HCT116 (cell line): Measurements from ENCODE around the gene EPS8. TPM values are rescaled to one million over a fixed set of nuclear protein-coding genes. Genes with fewer than 3 reads are reported as not detected.

Source experiments
- ATAC-seq: fragments of 200-7000 bp; cut with Tn5 transposase; 2 replicates; pipeline ENCODE4 v1.9.1; 2020; ENCODE audit warnings: mild to moderate bottlenecking, moderate library complexity
- BruUV-seq: library from RNA; stranded (reverse); fragments of 400-500 nt; replicated peaks from 2 replicates; lab custom pipeline; 2021; lab: Mats Ljungman, UMichigan
- CTCF ChIA-PET: fragments of 300-600 bp; sonication (Branson Sonifier 250); formaldehyde crosslinking; loops from one replicate; lab custom pipeline; 2021; ENCODE audit warnings: antibody characterized with exemption; lab: Charles Lee
- POLR2A ChIA-PET: fragments of 300-600, 350-600 bp; sonication (Branson Sonifier 250); formaldehyde crosslinking; loops from one replicate; lab custom pipeline; 2021; ENCODE audit warnings: antibody characterized with exemption; lab: Charles Lee
- RAD21 ChIA-PET, 2 experiments: fragments of 300-600 bp; sonication (Branson Sonifier 250); formaldehyde crosslinking; loops; one replicate each; lab custom pipeline; 2023; ENCODE audit warnings: low total read pairs in 2 of 2; ENCODE audit not compliant: uncharacterized antibody in 2 of 2, unreplicated experiment in 2 of 2, low non-redundant PET in 1 of 2; lab: Charles Lee
- DNase-seq: peaks from one replicate; pipeline ENCODE4 v3.0.0-alpha.2; 2010; ENCODE audit warnings: low read depth, low spot score
- H2AFZ ChIP-seq: fragments of 200-600 bp; shearing (Covaris generic), sonication (generic); 2 replicates; pipeline ENCODE4 v1.6.1; 2017; ENCODE audit warnings: low read depth, mixed run types, mixed read lengths, antibody characterized with exemption, low read length; ENCODE audit not compliant: poor library complexity, severe bottlenecking
- H3K27ac ChIP-seq: 2 replicates; pipeline ENCODE4 v1.5.1; 2012; ENCODE audit warnings: low read depth, low read length
- H3K27me3 ChIP-seq: fragments of 200-600 bp; sonication (generic); 2 replicates; pipeline ENCODE4 v1.6.1; 2016; ENCODE audit warnings: mixed run types, low read length, mixed read lengths; ENCODE audit not compliant: insufficient read depth
- H3K36me3 ChIP-seq, 2 experiments: fragments of 200-500 bp in 1 of 2; fragments of 200-600 bp in 1 of 2; sonication (Bioruptor generic) in 1 of 2; sonication (generic) in 1 of 2; 2 replicates each; pipeline versions ENCODE4 v1.5.1 to v1.6.1; 2014 to 2016; ENCODE audit warnings: low read length in 2 of 2, inconsistent platforms in 1 of 2, mixed read lengths in 1 of 2, mixed run types in 1 of 2; ENCODE audit not compliant: insufficient read depth in 2 of 2, control insufficient read depth in 1 of 2
- H3K4me1 ChIP-seq, 2 experiments: fragments of 200-600 bp in 1 of 2; sonication (generic) in 1 of 2; 2 replicates each; pipeline versions ENCODE4 v1.5.1 to v1.6.1; 2012 to 2017; ENCODE audit warnings: low read length in 2 of 2, inconsistent platforms in 1 of 2, mild to moderate bottlenecking in 1 of 2, mixed read lengths in 1 of 2, mixed run types in 1 of 2, moderate library complexity in 1 of 2; ENCODE audit not compliant: insufficient read depth in 2 of 2, control insufficient read depth in 1 of 2
- H3K4me2 ChIP-seq: fragments of 200-600 bp; sonication (generic); 2 replicates; pipeline ENCODE4 v1.6.1; 2017; ENCODE audit warnings: mixed run types, low read length, mixed read lengths
- H3K4me3 ChIP-seq, 2 experiments: fragments of 200-600 bp in 1 of 2; sonication (generic) in 1 of 2; replicated peaks in 1 of 2; 2 replicates each; pipeline ENCODE4 v1.5.1; 2011 to 2016; ENCODE audit warnings: low read length in 2 of 2, control low read depth in 1 of 2, low read depth in 1 of 2, mild to moderate bottlenecking in 1 of 2, mixed read lengths in 1 of 2, mixed run types in 1 of 2
- H3K79me2 ChIP-seq: fragments of 200-600 bp; sonication (generic); 2 replicates; pipeline ENCODE4 v1.6.1; 2017; ENCODE audit warnings: mild to moderate bottlenecking, mixed run types, low read length, moderate library complexity, mixed read lengths; ENCODE audit not compliant: insufficient read depth
- H3K9ac ChIP-seq: fragments of 200-600 bp; sonication (generic); 2 replicates; pipeline ENCODE4 v1.6.1; 2016; ENCODE audit warnings: low read length, mixed read lengths
- H3K9me2 ChIP-seq: fragments of 200-600 bp; sonication (generic), shearing (Covaris generic); 2 replicates; pipeline ENCODE4 v1.6.1; 2017; ENCODE audit warnings: mixed run types, mild to moderate bottlenecking, moderate library complexity; ENCODE audit not compliant: insufficient read depth
- H3K9me3 ChIP-seq, 2 experiments: fragments of 200-500 bp in 1 of 2; fragments of 200-600 bp in 1 of 2; sonication (Bioruptor generic) in 1 of 2; sonication (generic) in 1 of 2; 2 replicates each; pipeline ENCODE4 v1.6.1; 2014 to 2017; ENCODE audit warnings: low read length in 2 of 2, mixed read lengths in 2 of 2, inconsistent platforms in 1 of 2, low read depth in 1 of 2, mild to moderate bottlenecking in 1 of 2, mixed run types in 1 of 2, moderate library complexity in 1 of 2; ENCODE audit not compliant: control insufficient read depth in 1 of 2, insufficient read depth in 1 of 2
- H4K20me1 ChIP-seq: fragments of 200-600 bp; sonication (generic), shearing (Covaris generic); 2 replicates; pipeline ENCODE4 v1.6.1; 2017; ENCODE audit warnings: mixed run types, mild to moderate bottlenecking, moderate library complexity; ENCODE audit not compliant: insufficient read depth
- ELF1 ChIP-seq: IDR thresholded peaks from 2 replicates; pipeline ENCODE4 v1.6.1; 2012; ENCODE audit warnings: low read depth, borderline replicate concordance
- EZH2 ChIP-seq: fragments of 200-600 bp; sonication (generic); IDR thresholded peaks from 2 replicates; pipeline ENCODE4 v1.6.1; 2017; ENCODE audit warnings: antibody characterized with exemption, mixed run types
- EZH2phosphoT487 ChIP-seq: fragments of 200-600 bp; IDR thresholded peaks from 2 replicates; pipeline ENCODE4 v1.6.1; 2018; ENCODE audit warnings: antibody characterized with exemption, borderline replicate concordance
- SIN3A ChIP-seq: IDR thresholded peaks from 2 replicates; pipeline ENCODE4 v1.6.1; 2012; ENCODE audit warnings: low read depth
- TCF7L2 ChIP-seq: IDR thresholded peaks from 2 replicates; pipeline ENCODE4 v1.7.0; 2011; ENCODE audit warnings: borderline replicate concordance, inconsistent platforms; ENCODE audit not compliant: insufficient read depth, insufficient read length; ENCODE audit errors: extremely low read depth
- ZFX ChIP-seq: fragments of 450-650 bp; IDR thresholded peaks from 2 replicates; pipeline ENCODE4 v1.6.1; 2017
- intact Hi-C: fragments of 100-400 bp; cut with micrococcal nuclease; formaldehyde crosslinking; loops from 2 replicates; pipeline ENCODE4 v1.10.0; 2022
- total RNA-seq: library from RNA; stranded (reverse); gene quantifications from one replicate; pipeline ENCODE4 v1.2.1, GENCODE V29; 2021; ENCODE audit not compliant: unreplicated experiment
- TF ChIP-seq, protein P1 (sequence below): IDR thresholded peaks from 2 replicates; pipeline ENCODE4 v1.6.1; 2011; ENCODE audit warnings: mild to moderate bottlenecking, low read length, moderate library complexity; ENCODE audit not compliant: insufficient replicate concordance; ENCODE audit errors: extremely low read depth

EPS8 gene
- total RNA-seq, 1 experiment from 2014 or later: 49.9 TPM

DNA sequence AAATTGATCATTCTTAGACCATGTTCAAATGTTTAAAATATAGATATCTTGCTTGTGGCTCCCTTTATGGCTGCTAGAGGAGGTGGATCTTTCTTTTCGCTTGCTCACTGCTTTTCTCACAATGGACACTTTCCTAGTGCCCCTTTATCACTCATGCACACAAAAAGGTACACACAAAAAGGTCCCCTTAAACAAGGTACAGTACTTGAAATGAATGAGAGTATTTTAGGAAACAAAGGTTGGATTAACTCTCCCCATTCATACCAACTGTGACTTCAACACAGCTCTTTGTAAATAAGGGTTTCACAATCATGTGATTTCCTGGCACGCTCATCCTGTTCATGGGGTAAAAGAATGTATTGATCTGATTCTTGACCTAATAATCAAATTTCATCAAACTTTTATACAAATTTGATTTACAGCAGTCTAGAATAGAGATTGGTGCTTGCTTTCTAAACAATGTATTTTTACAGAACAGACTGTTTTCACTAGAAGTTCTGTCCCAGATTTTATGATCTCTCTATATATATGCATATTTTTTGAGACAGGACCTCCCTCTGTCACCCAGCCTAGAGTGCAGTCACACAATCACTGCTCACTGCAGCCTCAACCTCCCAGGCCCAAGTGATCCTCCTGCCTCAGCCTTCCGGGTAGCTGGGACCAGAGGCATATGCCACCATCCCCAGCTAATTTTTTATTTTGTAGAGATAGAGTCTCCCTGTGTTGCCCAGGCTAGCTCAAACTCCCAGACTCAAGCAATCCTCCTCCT lies 34.4 kb upstream of the EPS8 start:
- RAD21 ChIA-PET: no interaction called here
- Histone ChIP-seq H3K9me2 (no peaks in the 10 kb centered on the region), H3K36me3 (no peaks in the 10 kb centered on the region), H3K4me3 (no peak overlapping the region), H3K9me3 (no peaks in the 10 kb centered on the region), H3K4me2 (no peak overlapping the region), H3K27me3 (no peaks in the 10 kb centered on the region), H3K27ac (no peak overlapping the region), H3K9ac (no peak overlapping the region)
- CTCF ChIA-PET: interaction anchor here (1.2 kb wide), 1 partner anchor 239 kb away, joined by 3 read pairs; no protein-coding TSS in a partner anchor
- no peak for DNase-seq
- no TSS peak for BruUV-seq
- TF ChIP-seq EZH2phosphoT487: no peak
- TF ChIP-seq EZH2: no peak
- TF ChIP-seq, protein P1, sequence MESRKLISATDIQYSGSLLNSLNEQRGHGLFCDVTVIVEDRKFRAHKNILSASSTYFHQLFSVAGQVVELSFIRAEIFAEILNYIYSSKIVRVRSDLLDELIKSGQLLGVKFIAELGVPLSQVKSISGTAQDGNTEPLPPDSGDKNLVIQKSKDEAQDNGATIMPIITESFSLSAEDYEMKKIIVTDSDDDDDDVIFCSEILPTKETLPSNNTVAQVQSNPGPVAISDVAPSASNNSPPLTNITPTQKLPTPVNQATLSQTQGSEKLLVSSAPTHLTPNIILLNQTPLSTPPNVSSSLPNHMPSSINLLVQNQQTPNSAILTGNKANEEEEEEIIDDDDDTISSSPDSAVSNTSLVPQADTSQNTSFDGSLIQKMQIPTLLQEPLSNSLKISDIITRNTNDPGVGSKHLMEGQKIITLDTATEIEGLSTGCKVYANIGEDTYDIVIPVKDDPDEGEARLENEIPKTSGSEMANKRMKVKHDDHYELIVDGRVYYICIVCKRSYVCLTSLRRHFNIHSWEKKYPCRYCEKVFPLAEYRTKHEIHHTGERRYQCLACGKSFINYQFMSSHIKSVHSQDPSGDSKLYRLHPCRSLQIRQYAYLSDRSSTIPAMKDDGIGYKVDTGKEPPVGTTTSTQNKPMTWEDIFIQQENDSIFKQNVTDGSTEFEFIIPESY: no peak
- TF ChIP-seq TCF7L2: no peak
- no peak for TF ChIP-seq SIN3A
- no peak for TF ChIP-seq ELF1
- TF ChIP-seq ZFX: no peak
- TF ChIP-seq, all 23 proteins: peak for 0
- Histone ChIP-seq H2AFZ (no peak overlapping the region), H4K20me1 (no peaks in the 10 kb centered on the region), H3K4me1 (no peaks in the 10 kb centered on the region), H3K79me2 (no peaks in the 10 kb centered on the region)
- POLR2A ChIA-PET: no interaction called here
- no peak for ATAC-seq
- intact Hi-C loops: no loop called here
